HUES6 (cell line): ENCODE results near the gene LYPD6.

Source experiments
- H3K27ac ChIP-seq: 2 replicates; pipeline ENCODE4 v1.7.0; 2013; ENCODE audit warnings: low read depth, mild to moderate bottlenecking, low read length, inconsistent platforms
- H3K27me3 ChIP-seq: 2 replicates; pipeline ENCODE4 v1.6.1; 2013; ENCODE audit warnings: low read length; ENCODE audit not compliant: control insufficient read depth, insufficient read depth
- H3K36me3 ChIP-seq: 2 replicates; pipeline ENCODE4 v1.6.1; 2013; ENCODE audit warnings: low read length; ENCODE audit not compliant: control insufficient read depth, insufficient read depth
- H3K4me1 ChIP-seq: 2 replicates; pipeline ENCODE4 v1.6.1; 2013; ENCODE audit warnings: low read length; ENCODE audit not compliant: control insufficient read depth, insufficient read depth
- H3K4me3 ChIP-seq: 2 replicates; pipeline ENCODE4 v1.5.1; 2013; ENCODE audit warnings: low read depth, low read length
- H3K9ac ChIP-seq: one replicate; pipeline ENCODE4 v1.6.1; 2013; ENCODE audit warnings: mild to moderate bottlenecking, low read length
- H3K9me3 ChIP-seq: 2 replicates; pipeline ENCODE4 v1.6.1; 2013; ENCODE audit warnings: low read depth, low read length; ENCODE audit not compliant: control insufficient read depth, insufficient read depth

The LYPD6 gene

DNA sequence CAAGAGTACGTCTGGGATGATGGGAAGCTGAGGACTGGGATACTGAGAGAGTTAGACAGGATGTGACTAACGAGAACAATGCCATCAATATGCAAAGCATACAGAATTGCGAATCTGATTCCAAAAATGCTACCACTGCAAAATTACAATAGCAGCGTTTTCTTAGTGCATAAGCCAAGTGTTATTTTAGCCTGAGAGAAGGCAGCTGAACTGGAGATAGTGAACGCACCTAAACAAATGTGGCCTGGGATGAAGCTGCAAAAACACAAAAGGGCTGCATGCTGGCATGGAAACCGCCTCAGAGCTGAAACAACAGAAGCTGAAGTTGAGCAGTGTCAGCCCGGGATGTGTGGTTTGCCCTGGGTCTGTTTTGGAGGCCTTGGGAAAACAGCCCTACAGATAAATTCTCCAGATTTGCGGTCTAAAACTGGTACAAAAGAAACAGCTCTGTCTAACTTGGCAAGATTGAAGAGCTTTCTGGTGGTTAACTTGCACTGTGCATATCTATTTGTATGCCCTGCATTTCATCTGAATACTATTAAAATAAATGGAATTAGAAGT lies 45.5 kb downstream of the LYPD6 start:
- no peaks in the 10 kb centered on the region for H3K9me3 ChIP-seq
- peaks cover 11% of the 10 kb centered on the region for H3K4me1 ChIP-seq
- no peak overlapping the region for H3K9ac ChIP-seq
- no peaks in the 10 kb centered on the region for H3K27me3 ChIP-seq
- no peak overlapping the region for H3K4me3 ChIP-seq
- no peak overlapping the region for H3K27ac ChIP-seq
- no peaks in the 10 kb centered on the region for H3K36me3 ChIP-seq

DNA sequence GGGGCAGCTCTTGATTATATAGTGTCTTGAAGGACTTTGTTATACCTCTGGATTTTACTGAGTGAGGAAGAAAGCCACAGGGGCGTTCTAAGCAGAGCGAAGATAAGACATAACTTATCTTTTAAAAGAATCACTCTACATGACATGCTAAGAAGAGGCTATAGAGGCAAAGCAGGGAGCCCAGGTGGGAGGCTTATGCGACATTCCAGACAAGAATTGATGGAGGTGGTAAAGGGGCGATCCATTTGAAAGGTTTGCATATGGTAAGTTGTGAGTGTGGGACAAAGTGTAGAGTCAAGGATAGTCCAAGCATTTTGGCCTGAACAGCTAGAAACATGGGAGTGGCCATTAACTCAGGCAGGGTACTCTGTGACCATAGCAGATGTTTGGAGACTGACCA lies 49.8 kb downstream of the LYPD6 start:
- Histone ChIP-seq H3K9me3 (no peaks in the 10 kb centered on the region), H3K4me1 (peaks cover 13% of the 10 kb centered on the region), H3K36me3 (no peaks in the 10 kb centered on the region), H3K9ac (no peak overlapping the region), H3K27me3 (no peaks in the 10 kb centered on the region), H3K27ac (no peak overlapping the region), H3K4me3 (no peak overlapping the region)

GRCh38 chr2:149383340-149383739 lies 53.0 kb downstream of the LYPD6 start:
- H3K9me3 ChIP-seq: no peaks in the 10 kb centered on the region
- H3K4me3 ChIP-seq: no peak overlapping the region
- H3K27ac ChIP-seq: no peak overlapping the region
- no peak overlapping the region for H3K9ac ChIP-seq
- no peaks in the 10 kb centered on the region for H3K36me3 ChIP-seq
- no peaks in the 10 kb centered on the region for H3K27me3 ChIP-seq
- H3K4me1 ChIP-seq: peaks cover 17% of the 10 kb centered on the region

GRCh38 chr2:149385350-149385749 lies 55.0 kb downstream of the LYPD6 start:
- H3K27ac ChIP-seq: no peak overlapping the region

GRCh38 chr2:149387411-149387810 lies 57.0 kb downstream of the LYPD6 start:
- H3K9ac ChIP-seq: no peak overlapping the region
- peaks cover 24% of the 10 kb centered on the region for H3K4me1 ChIP-seq
- no peak overlapping the region for H3K27ac ChIP-seq
- H3K36me3 ChIP-seq: no peaks in the 10 kb centered on the region
- H3K4me3 ChIP-seq: no peak overlapping the region
- no peaks in the 10 kb centered on the region for H3K27me3 ChIP-seq
- no peaks in the 10 kb centered on the region for H3K9me3 ChIP-seq

More at GRCh38 chr2:149385350-149385749, 55.0 kb downstream of the LYPD6 start:
- H3K9ac ChIP-seq: no peak overlapping the region
- H3K36me3 ChIP-seq: no peaks in the 10 kb centered on the region
- no peak overlapping the region for H3K4me3 ChIP-seq
- H3K27me3 ChIP-seq: no peaks in the 10 kb centered on the region
- H3K9me3 ChIP-seq: no peaks in the 10 kb centered on the region
- peaks cover 24% of the 10 kb centered on the region for H3K4me1 ChIP-seq

- Histone ChIP-seq H3K27ac (no peak overlapping the region), H3K9ac (no peak overlapping the region), H3K27me3 (no peaks in the 10 kb centered on the region), H3K4me3 (no peak overlapping the region), H3K4me1 (peaks cover 24% of the 10 kb centered on the region), H3K36me3 (no peaks in the 10 kb centered on the region), H3K9me3 (no peaks in the 10 kb centered on the region)
Observed at GRCh38 chr2:149388120-149388816, 57.9 kb downstream of the LYPD6 start.

DNA sequence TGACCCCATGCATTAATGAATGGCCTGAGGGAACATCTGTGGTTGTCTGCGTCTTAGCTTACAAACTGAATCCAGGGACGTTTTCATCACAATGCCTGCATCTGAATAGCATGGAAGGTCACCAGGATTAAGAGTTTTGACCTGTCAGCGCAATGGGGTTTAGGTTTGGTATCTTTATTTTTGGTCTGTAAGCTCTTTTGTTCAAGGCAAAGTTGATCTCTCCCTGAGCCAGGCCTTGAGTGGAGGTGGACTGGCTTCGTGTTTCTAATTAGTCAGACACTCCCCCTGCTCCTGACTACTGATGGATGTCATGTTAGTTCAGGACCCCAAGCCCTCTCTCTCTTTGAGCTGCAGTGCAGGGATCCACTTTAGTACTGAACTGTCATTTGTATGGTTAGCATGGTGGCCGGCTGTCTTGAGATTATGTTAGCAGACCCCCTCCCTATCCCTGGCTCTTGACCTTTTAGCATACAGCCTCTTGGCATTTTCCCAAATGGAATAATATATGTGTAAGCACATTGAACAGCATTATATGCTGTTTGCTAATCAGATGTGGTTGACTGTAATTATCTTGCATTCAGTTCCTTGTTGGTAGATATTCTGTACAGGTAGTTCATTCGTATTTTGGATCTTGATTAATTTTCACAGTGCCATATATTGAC lies 59.2 kb downstream of the LYPD6 start:
- Histone ChIP-seq H3K36me3 (no peaks in the 10 kb centered on the region), H3K9me3 (no peaks in the 10 kb centered on the region), H3K27ac (no peak overlapping the region), H3K4me3 (no peak overlapping the region), H3K9ac (no peak overlapping the region), H3K4me1 (peaks cover 24% of the 10 kb centered on the region), H3K27me3 (no peaks in the 10 kb centered on the region)

- Histone ChIP-seq H3K9me3 (no peaks in the 10 kb centered on the region), H3K27me3 (no peaks in the 10 kb centered on the region), H3K4me3 (no peak overlapping the region), H3K27ac (no peak overlapping the region), H3K36me3 (no peaks in the 10 kb centered on the region), H3K9ac (no peak overlapping the region), H3K4me1 (peaks cover 13% of the 10 kb centered on the region)
Observed at GRCh38 chr2:149393614-149394013, 63.2 kb downstream of the LYPD6 start.

GRCh38 chr2:149394864-149395263 lies 64.5 kb downstream of the LYPD6 start:
- Histone ChIP-seq H3K27ac (no peak overlapping the region), H3K9me3 (no peaks in the 10 kb centered on the region), H3K27me3 (no peaks in the 10 kb centered on the region), H3K4me3 (no peak overlapping the region), H3K9ac (no peak overlapping the region), H3K36me3 (no peaks in the 10 kb centered on the region), H3K4me1 (0 out of 2 replicates have a peak, but pooled peaks cover under 1% of the 10 kb centered on the region)

DNA sequence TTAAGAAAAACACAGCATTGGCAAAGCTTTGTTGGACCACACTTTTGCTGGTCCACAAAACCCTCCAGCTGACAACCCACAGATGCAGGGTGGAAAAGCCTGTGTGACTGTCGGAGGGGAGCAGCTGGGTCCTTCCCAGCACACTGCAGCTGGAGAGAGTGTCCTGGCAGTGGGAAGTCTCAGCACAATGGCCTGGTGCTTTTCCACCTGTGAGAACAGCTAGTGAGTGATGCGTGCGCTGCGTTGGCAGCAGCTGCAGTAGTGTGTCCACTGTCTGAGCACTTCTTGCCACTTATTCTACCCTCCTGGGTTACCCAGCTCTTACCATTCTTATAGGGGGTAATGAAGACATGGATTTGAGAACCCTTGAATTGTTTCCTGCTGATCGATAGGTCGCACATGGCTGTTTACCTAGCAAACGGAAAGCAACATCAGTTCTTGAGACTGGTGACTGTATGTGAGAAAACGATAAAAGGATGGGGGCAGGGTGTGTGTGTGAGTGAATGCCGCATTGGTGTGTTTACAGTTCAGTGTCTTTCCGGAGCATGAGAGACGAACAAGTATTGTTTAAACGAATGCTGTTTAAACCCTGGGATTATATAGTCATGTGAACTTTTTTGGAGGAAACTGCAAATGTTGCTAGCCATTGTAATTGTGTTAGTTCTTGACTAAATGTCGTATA lies 69.7 kb downstream of the LYPD6 start:
- Histone ChIP-seq H3K27ac (no peak overlapping the region), H3K27me3 (no peaks in the 10 kb centered on the region), H3K9me3 (no peaks in the 10 kb centered on the region), H3K9ac (no peak overlapping the region), H3K4me3 (no peak overlapping the region), H3K36me3 (peaks cover 5% of the 10 kb centered on the region; the same call in 1 of the 2 replicates), H3K4me1 (no peaks in the 10 kb centered on the region)

DNA sequence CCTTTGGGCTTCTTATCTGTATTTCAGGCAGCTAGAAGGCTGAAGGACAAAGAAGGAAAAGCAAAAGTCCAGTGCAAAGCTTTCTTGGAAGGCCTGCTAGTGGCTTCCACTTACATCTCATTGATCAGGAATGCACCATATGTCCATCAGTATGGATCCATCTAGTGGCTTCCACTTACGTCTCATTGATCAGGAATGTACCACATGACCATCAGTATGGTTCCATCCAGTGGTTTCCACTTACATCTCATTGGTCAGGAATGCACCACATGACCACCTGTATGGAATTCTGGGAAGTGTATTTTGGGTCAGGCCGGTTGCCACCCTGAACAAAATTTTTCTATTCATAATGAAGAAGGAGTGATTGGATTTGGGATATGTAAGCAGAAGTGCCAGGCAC lies 70.6 kb downstream of the LYPD6 start:
- Histone ChIP-seq H3K4me1 (no peaks in the 10 kb centered on the region), H3K9me3 (no peaks in the 10 kb centered on the region), H3K27me3 (no peaks in the 10 kb centered on the region), H3K4me3 (no peak overlapping the region), H3K36me3 (peaks cover 5% of the 10 kb centered on the region; the same call in 1 of the 2 replicates), H3K9ac (no peak overlapping the region), H3K27ac (no peak overlapping the region)
